Measurements from ENCODE around the gene TXN. TPM values are rescaled to one million over a fixed set of nuclear protein-coding genes. Genes with fewer than 3 reads are reported as not detected.

The TXN gene
- total and polyA plus RNA-seq, 10 of the 15 experiments (the other 5 are each of a cell fraction or from before 2014, with no cell fraction given): 309 to 2,304 (median 650) TPM

GRCh38 chr9:110207071-110207641, 49.2 kb downstream of the TXN start:
- FAIRE-seq: no peak
- intact Hi-C loops (cut with micrococcal nuclease; ENCODE audit: unreplicated experiment) (no loop called here), in situ Hi-C loops (cut with MboI) (no loop called here)
- Histone ChIP-seq H3K36me3 (ENCODE audit: control insufficient read depth in 2 of 2, insufficient read depth in 2 of 2, low read length in 1 of 2) (no peaks in the 10 kb centered on the region), H3K27me3 (replicated peaks in 1 of 2; ENCODE audit: control insufficient read depth in 2 of 2, insufficient read depth in 2 of 2, low read length in 1 of 2) (no peaks in the 10 kb centered on the region; a peak in 1 of 4 replicates), H3K9ac (ENCODE audit: control insufficient read depth, insufficient read depth, low read length) (no peak overlapping the region), H3K4me3 (no peak overlapping the region), H3K79me2 (ENCODE audit: control insufficient read depth, insufficient read depth, low read length) (no peaks in the 10 kb centered on the region), H3K27ac (ENCODE audit: control insufficient read depth, insufficient read depth) (no peak overlapping the region), H3K4me1 (ENCODE audit: control insufficient read depth, insufficient read depth, low read length) (no peaks in the 10 kb centered on the region), H4K20me1 (ENCODE audit: control insufficient read depth, insufficient read depth) (no peaks in the 10 kb centered on the region), H3K9me3 (replicated peaks; ENCODE audit: control insufficient read depth, insufficient read depth, low read length) (no peaks in the 10 kb centered on the region), H2AFZ (ENCODE audit: control insufficient read depth, low read depth, low read length) (no peak overlapping the region), H3K4me2 (ENCODE audit: control insufficient read depth, insufficient read depth) (no peak overlapping the region)
- TF ChIP-seq HDAC2 (IDR thresholded peaks at IDR 0.05) (no peak), CHD2 (IDR thresholded peaks at IDR 0.05; ENCODE audit: borderline replicate concordance, low read depth, low read length) (no peak), CUX1 (IDR thresholded peaks at IDR 0.05; ENCODE audit: insufficient replicate concordance, low read depth, low read length) (no peak), ZNF592 (IDR thresholded peaks at IDR 0.05) (no peak), YY1 (IDR thresholded peaks at IDR 0.05; ENCODE audit: low read depth, low read length) (no peak), MYC (IDR thresholded peaks at IDR 0.05; ENCODE audit: insufficient read depth, insufficient read length, insufficient replicate concordance, low read length, severe bottlenecking) (no peak)
- ChIA-PET RAD21 (ENCODE audit: unreplicated experiment) (no interaction called here), POLR2A (no interaction called here), CTCF (interaction anchor here (1.6 kb wide), 1 partner anchor 24 kb away, joined by 4 read pairs; no protein-coding TSS in a partner anchor), SMC1A (ENCODE audit: uncharacterized antibody, unreplicated experiment) (no interaction called here)
- ATAC-seq: no peak
- BruUV-seq (replicated peaks): no TSS peak
- no peak for DNase-seq (ENCODE audit: low read depth, low spot score)
- WGBS (ENCODE audit: insufficient coverage, insufficient replicate concordance, low lambda C conversion rate, missing lambda C conversion rate): 23% methylated on average over 6 of the region's 6 CpGs
